ENCODE results near the gene TSPEAR. TPM values are rescaled to one million over a fixed set of nuclear protein-coding genes. Genes with fewer than 3 reads are reported as not detected.

Gene TSPEAR
- polyA plus RNA-seq, 12 donors, result 0.05 to 9.3 (median 0.18) TPM; not detected in 3

DNA sequence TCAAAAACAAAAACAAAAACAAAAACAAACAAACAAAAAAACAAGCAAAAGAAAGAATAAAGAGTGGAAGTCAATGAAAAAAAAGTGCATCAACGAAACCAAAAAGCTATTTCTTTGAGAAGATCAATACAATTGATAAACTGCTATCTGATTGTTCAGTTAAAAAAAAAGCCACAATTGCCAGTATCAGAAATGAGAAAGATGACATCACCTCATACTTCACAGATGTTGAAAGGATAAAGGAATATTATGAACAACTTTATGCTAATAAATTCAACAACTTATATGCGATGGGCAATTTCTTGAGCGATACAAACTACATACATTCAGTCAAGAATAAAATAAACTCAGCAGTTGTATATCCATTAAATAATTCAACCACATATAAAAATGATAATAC, 258.3 kb downstream of the TSPEAR start:
- DNase-seq, result no peak

DNA sequence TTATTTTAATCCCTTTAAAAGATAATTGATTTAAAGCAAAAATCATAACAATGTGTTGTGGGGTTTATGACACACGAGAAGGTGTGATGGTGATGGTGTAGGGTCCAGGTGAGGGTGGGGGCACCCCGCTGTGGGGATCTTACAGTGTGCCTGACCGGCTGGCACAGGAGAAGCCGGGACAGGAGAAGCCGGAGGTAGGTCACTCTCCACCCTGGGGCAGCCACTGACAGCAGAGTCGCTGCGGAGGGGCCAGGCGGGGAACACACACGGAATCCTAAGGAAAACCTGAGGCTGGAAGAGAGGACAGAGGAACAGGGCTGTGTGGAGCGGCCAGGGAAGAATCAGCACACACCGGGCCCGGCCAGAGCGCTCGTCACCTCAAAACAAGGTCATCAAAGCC, 260.4 kb downstream of the TSPEAR start:
- no peak for DNase-seq

DNA sequence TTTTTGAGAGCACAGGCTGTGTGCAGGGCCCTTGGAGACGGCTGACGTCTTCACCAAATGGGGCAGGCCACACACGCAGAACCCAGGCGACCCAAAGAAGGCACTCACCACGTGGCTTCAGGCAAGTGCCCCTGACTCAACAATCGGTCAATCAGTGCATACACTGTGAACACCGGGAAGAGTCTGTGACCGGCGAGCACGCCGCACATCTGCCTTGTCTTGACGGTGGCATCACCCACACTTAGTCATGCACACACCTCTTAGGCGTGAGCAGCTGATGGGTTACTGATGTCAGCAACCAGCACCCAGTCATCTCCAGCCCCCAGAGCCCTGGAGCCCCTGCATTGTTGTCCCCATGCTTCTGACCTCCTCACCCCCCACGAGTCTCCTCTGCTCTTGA, 261.0 kb downstream of the TSPEAR start:
- DNase-seq, result no peak

DNA sequence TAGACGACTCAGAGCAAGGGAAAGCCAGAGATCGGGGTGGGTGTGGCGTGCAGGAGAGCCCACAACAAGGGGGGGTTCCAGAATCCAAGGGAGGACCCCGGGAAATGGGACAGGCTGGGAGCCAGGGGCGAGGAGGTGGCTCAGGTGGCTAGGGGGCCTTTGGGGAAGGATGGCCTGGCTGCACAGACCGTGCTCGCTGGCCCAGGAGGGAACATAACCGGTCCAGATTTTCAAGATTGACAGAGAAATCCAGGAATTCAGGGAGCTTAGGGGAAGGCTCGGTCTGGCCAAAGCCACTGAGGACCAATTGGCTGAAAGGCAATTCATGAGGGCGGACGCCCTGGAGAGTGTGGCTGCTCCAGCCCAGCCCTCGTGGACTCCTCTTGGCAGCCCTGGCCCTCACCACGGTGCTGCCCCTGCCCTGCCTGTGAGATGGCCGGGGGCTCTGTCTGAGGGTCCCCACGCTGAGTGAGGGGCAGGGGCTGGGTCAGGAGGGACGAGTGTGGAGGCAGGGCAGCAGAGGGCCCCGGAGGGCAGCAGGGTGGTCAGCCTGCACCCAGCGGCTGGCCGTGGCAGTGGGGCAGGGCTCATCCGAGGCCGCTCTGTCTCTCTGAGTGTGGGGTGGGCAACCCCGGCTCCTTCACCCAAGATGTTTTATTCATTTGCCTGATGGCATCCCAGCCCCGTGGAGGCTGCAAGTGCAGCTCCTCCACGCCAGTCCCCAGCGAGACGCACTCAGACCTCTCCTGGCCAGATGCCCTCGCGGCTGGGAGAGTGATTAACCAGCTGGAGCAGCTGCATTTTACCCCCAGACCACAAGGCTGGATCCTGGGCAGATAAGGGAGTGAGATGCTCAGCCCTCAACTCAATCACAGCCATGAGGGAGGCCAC, 261.7 kb downstream of the TSPEAR start:
- no peak for DNase-seq

DNA sequence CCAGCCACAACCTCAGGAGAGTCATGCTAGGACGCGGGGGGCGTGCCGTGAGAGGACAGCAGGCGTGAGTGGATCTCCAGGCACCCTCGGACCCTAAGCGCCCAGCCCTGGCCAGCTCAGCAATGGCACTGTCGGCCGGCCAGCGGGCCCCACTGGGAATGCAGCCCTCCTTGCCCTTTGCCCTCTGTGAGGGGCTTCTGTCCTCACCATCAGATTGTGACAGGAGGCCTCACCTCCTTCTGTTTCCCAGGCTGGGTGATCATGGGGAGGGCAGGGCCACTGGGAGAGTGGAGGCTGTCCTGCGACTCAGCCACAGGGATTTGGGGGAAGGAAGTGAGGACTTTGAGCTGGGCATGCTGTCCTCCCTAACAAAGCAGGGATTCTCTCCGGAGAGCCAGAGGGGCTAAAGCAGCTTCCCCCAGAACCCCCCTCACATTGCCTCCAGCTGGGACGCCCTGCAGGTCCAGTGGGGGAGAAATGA, 262.7 kb downstream of the TSPEAR start:
- no peak for DNase-seq

Other genes with a start within 250 kb of the TSPEAR start
- gene KRTAP10-1, start 171.4 kb downstream of the TSPEAR start, polyA plus RNA-seq (ENCODE audit: insufficient read length in 12 of 12), result not detected
- gene KRTAP10-2, start 160.1 kb downstream of the TSPEAR start, polyA plus RNA-seq (ENCODE audit: insufficient read length in 12 of 12), result not detected
- not detected for gene KRTAP10-3, start 152.8 kb downstream of the TSPEAR start, polyA plus RNA-seq (ENCODE audit: insufficient read length in 12 of 12)
- not detected for gene KRTAP10-4, start 137.8 kb downstream of the TSPEAR start, polyA plus RNA-seq (ENCODE audit: insufficient read length in 12 of 12)
- gene KRTAP10-5, start 131.0 kb downstream of the TSPEAR start, polyA plus RNA-seq (ENCODE audit: insufficient read length in 12 of 12), result not detected
- gene KRTAP10-6, start 119.1 kb downstream of the TSPEAR start, polyA plus RNA-seq (ENCODE audit: insufficient read length in 12 of 12), result not detected
- not detected for gene KRTAP10-7, start 111.0 kb downstream of the TSPEAR start, polyA plus RNA-seq (ENCODE audit: insufficient read length in 12 of 12)
- gene KRTAP10-8, start 99.5 kb downstream of the TSPEAR start, polyA plus RNA-seq (ENCODE audit: insufficient read length in 12 of 12), result under 1 TPM in 1 of 12 donors, not detected in 11; 0.25 TPM
- gene KRTAP10-9, start 84.5 kb downstream of the TSPEAR start, polyA plus RNA-seq (ENCODE audit: insufficient read length in 12 of 12), result not detected
- not detected for gene KRTAP10-10, start 74.2 kb downstream of the TSPEAR start, polyA plus RNA-seq (ENCODE audit: insufficient read length in 12 of 12)
- not detected for gene KRTAP10-11, start 65.2 kb downstream of the TSPEAR start, polyA plus RNA-seq (ENCODE audit: insufficient read length in 12 of 12)
- gene KRTAP12-4, start 56.9 kb downstream of the TSPEAR start, polyA plus RNA-seq (ENCODE audit: insufficient read length in 12 of 12), result not detected
- not detected for gene KRTAP12-3, start 53.6 kb downstream of the TSPEAR start, polyA plus RNA-seq (ENCODE audit: insufficient read length in 12 of 12)
- not detected for gene KRTAP12-2, start 44.6 kb downstream of the TSPEAR start, polyA plus RNA-seq (ENCODE audit: insufficient read length in 12 of 12)
- gene KRTAP12-1, start 29.4 kb downstream of the TSPEAR start, polyA plus RNA-seq (ENCODE audit: insufficient read length in 12 of 12), result not detected
- gene KRTAP10-12, start 14.4 kb downstream of the TSPEAR start, polyA plus RNA-seq (ENCODE audit: insufficient read length in 12 of 12), result not detected
- 100 to 1,000 TPM in 6 of 12 donors, 10 to 100 TPM in 6; 63.0 to 863 (median 98.5) TPM for gene UBE2G2, start 90.2 kb upstream of the TSPEAR start, polyA plus RNA-seq (ENCODE audit: insufficient read length in 12 of 12)
- gene SUMO3, start 106.5 kb upstream of the TSPEAR start, polyA plus RNA-seq (ENCODE audit: insufficient read length in 12 of 12), result 10 to 100 TPM in 11 of 12 donors, not detected in 1; 60.7 to 88.3 (median 66.5) TPM
- gene PTTG1IP, start 162.1 kb upstream of the TSPEAR start, polyA plus RNA-seq (ENCODE audit: insufficient read length in 12 of 12), result 100 to 1,000 TPM in 11 of 12 donors, not detected in 1; 115 to 170 (median 129) TPM
- gene ITGB2, start 209.3 kb upstream of the TSPEAR start, polyA plus RNA-seq (ENCODE audit: insufficient read length in 12 of 12), result 10 to 100 TPM in 5 of 12 donors, 1 to 10 TPM in 6, not detected in 1; 6.6 to 27.9 (median 9.8) TPM
- gene SLX9, start 228.5 kb upstream of the TSPEAR start, polyA plus RNA-seq (ENCODE audit: insufficient read length in 12 of 12), result 10 to 100 TPM in 11 of 12 donors, not detected in 1; 12.8 to 34.5 (median 15.4) TPM

Measured in muscle of arm (tissue), 12 donors.